ENCODE results near the gene WARS2.

The WARS2 gene

GRCh38 chr1:119112244-119112643 is 28.2 kb downstream of the WARS2 start:
- no peak for TF ChIP-seq CTCF (IDR thresholded peaks at IDR 0.05; ENCODE audit: borderline replicate concordance, control extremely low read depth, extremely low read depth, insufficient read depth, missing control alignments)
- no peak for DNase-seq (ENCODE audit: low spot score)
- in situ Hi-C loops (cut with MboI; ENCODE audit: low sequenced_read_pairs, unreplicated experiment): no loop called here

GRCh38 chr1:119108988-119109387 is 31.5 kb downstream of the WARS2 start:
- TF ChIP-seq CTCF (IDR thresholded peaks at IDR 0.05; ENCODE audit: borderline replicate concordance, control extremely low read depth, extremely low read depth, insufficient read depth, missing control alignments): no peak
- in situ Hi-C loops (cut with MboI; ENCODE audit: low sequenced_read_pairs, unreplicated experiment): no loop called here

GRCh38 chr1:119103764-119104163 is 36.7 kb downstream of the WARS2 start:
- in situ Hi-C loops (cut with MboI; ENCODE audit: low sequenced_read_pairs, unreplicated experiment): no loop called here
- no peak for TF ChIP-seq CTCF (IDR thresholded peaks at IDR 0.05; ENCODE audit: borderline replicate concordance, control extremely low read depth, extremely low read depth, insufficient read depth, missing control alignments)
- no peak for DNase-seq (ENCODE audit: low spot score)

More at GRCh38 chr1:119108988-119109387, 31.5 kb downstream of the WARS2 start:
- DNase-seq (ENCODE audit: low spot score): no peak

GRCh38 chr1:119102051-119102450 is 38.4 kb downstream of the WARS2 start:
- in situ Hi-C loops (cut with MboI; ENCODE audit: low sequenced_read_pairs, unreplicated experiment): no loop called here
- no peak for TF ChIP-seq CTCF (IDR thresholded peaks at IDR 0.05; ENCODE audit: borderline replicate concordance, control extremely low read depth, extremely low read depth, insufficient read depth, missing control alignments)
- no peak for DNase-seq (ENCODE audit: low spot score)

- in situ Hi-C loops (cut with MboI; ENCODE audit: low sequenced_read_pairs, unreplicated experiment): no loop called here
- no peak for DNase-seq (ENCODE audit: low spot score)
- TF ChIP-seq CTCF (IDR thresholded peaks at IDR 0.05; ENCODE audit: borderline replicate concordance, control extremely low read depth, extremely low read depth, insufficient read depth, missing control alignments): no peak
Observed at GRCh38 chr1:119101563-119101962, 38.9 kb downstream of the WARS2 start.

- in situ Hi-C loops (cut with MboI; ENCODE audit: low sequenced_read_pairs, unreplicated experiment): no loop called here
- TF ChIP-seq CTCF (IDR thresholded peaks at IDR 0.05; ENCODE audit: borderline replicate concordance, control extremely low read depth, extremely low read depth, insufficient read depth, missing control alignments): no peak
- DNase-seq (ENCODE audit: low spot score): no peak
Observed at GRCh38 chr1:119099775-119100174, 40.7 kb downstream of the WARS2 start.

GRCh38 chr1:119097380-119097779 is 43.1 kb downstream of the WARS2 start:
- in situ Hi-C loops (cut with MboI; ENCODE audit: low sequenced_read_pairs, unreplicated experiment): no loop called here
- no peak for DNase-seq (ENCODE audit: low spot score)
- TF ChIP-seq CTCF (IDR thresholded peaks at IDR 0.05; ENCODE audit: borderline replicate concordance, control extremely low read depth, extremely low read depth, insufficient read depth, missing control alignments): no peak

Data from GM13976 (cell line).